WTC11 (cell line): Measurements from ENCODE around the gene RANBP9. TPM values are rescaled to one million over a fixed set of nuclear protein-coding genes. Genes with fewer than 3 reads are reported as not detected.

Experiments used
- ATAC-seq: fragments of 200-7000 bp; cut with Tn5 transposase; 2 replicates; pipeline ENCODE4 v1.10.0; 2021; ENCODE audit warnings: mild to moderate bottlenecking, moderate library complexity
- CTCF ChIA-PET: fragments of 300-600 bp; sonication (Branson Sonifier 250); formaldehyde crosslinking; loops from one replicate; lab custom pipeline; 2021; ENCODE audit warnings: antibody characterized with exemption; lab: Charles Lee
- POLR2A ChIA-PET: fragments of 350-600 bp; sonication (Branson Sonifier 250); formaldehyde crosslinking; loops from one replicate; lab custom pipeline; 2021; ENCODE audit warnings: antibody characterized with exemption; lab: Charles Lee
- DNase-seq: peaks from one replicate; pipeline ENCODE4 v3.0.0; 2021; ENCODE audit warnings: low spot score
- H3K27ac Mint-ChIP-seq: 2 replicates; pipeline ENCODE4 v1.8.0; 2021; ENCODE audit warnings: mixed read lengths
- H3K27me3 Mint-ChIP-seq: 2 replicates; pipeline ENCODE4 v1.8.0; 2021; ENCODE audit warnings: low read depth, mild to moderate bottlenecking, moderate library complexity, mixed read lengths
- H3K36me3 Mint-ChIP-seq: 2 replicates; pipeline ENCODE4 v1.8.0; 2021; ENCODE audit warnings: mixed read lengths
- H3K4me1 Mint-ChIP-seq: 2 replicates; pipeline ENCODE4 v1.8.0; 2022; ENCODE audit warnings: mixed read lengths
- H3K4me3 Mint-ChIP-seq: 2 replicates; pipeline ENCODE4 v1.8.0; 2021; ENCODE audit warnings: mild to moderate bottlenecking, moderate library complexity, mixed read lengths
- H3K9me3 Mint-ChIP-seq: 2 replicates; pipeline ENCODE4 v1.8.0; 2021; ENCODE audit warnings: mixed read lengths
- CREM ChIP-seq: sonication (generic); formaldehyde crosslinking; IDR thresholded peaks from 2 replicates; pipeline ENCODE4 v1.8.1; 2022; ENCODE audit warnings: mild to moderate bottlenecking, missing genetic modification reagents, moderate library complexity
- ESRRA ChIP-seq: sonication (generic); formaldehyde crosslinking; IDR thresholded peaks from 2 replicates; pipeline ENCODE4 v1.8.1; 2022; ENCODE audit warnings: mild to moderate bottlenecking, missing genetic modification reagents, borderline replicate concordance
- FOXJ3 ChIP-seq: sonication (generic); formaldehyde crosslinking; IDR thresholded peaks from 2 replicates; pipeline ENCODE4 v1.9.0; 2021; ENCODE audit warnings: missing genetic modification reagents, mild to moderate bottlenecking, borderline replicate concordance
- KAT7 ChIP-seq: sonication (generic); formaldehyde crosslinking; IDR thresholded peaks from 2 replicates; pipeline ENCODE4 v1.8.1; 2023; ENCODE audit warnings: missing genetic modification reagents, mild to moderate bottlenecking, borderline replicate concordance
- MXD4 ChIP-seq: fragments of 250-450 bp; sonication (Bioruptor Pico); IDR thresholded peaks from 2 replicates; pipeline ENCODE4 v1.8.0; 2021; ENCODE audit warnings: mild to moderate bottlenecking, moderate library complexity, borderline replicate concordance
- NFE2L1 ChIP-seq: sonication (generic); formaldehyde crosslinking; IDR thresholded peaks from 2 replicates; pipeline ENCODE4 v1.8.1; 2023; ENCODE audit warnings: missing genetic modification reagents
- RELA ChIP-seq: sonication (generic); formaldehyde crosslinking; IDR thresholded peaks from 2 replicates; pipeline ENCODE4 v1.8.1; 2022; ENCODE audit warnings: missing genetic modification reagents, mild to moderate bottlenecking, borderline replicate concordance
- SMAD3 ChIP-seq: sonication (generic); formaldehyde crosslinking; IDR thresholded peaks from 2 replicates; pipeline ENCODE4 v1.8.0; 2022; ENCODE audit warnings: missing genetic modification reagents, mild to moderate bottlenecking, borderline replicate concordance
- ZNF263 ChIP-seq: sonication (generic); formaldehyde crosslinking; IDR thresholded peaks from 2 replicates; pipeline ENCODE4 v1.8.1; 2022; ENCODE audit warnings: low read depth, mild to moderate bottlenecking, moderate library complexity, missing genetic modification reagents
- ZNF671 ChIP-seq: fragments of 250-450 bp; sonication (Bioruptor Pico); IDR thresholded peaks from 2 replicates; pipeline ENCODE4 v1.8.0; 2021; ENCODE audit warnings: mild to moderate bottlenecking
- total RNA-seq: library from RNA; stranded (reverse); gene quantifications from 3 replicates; pipeline ENCODE4 v1.2.3, GENCODE V29; 2021
- TF ChIP-seq, protein P1 (sequence below): sonication (generic); formaldehyde crosslinking; IDR thresholded peaks from 2 replicates; pipeline ENCODE4 v1.8.0; 2022; ENCODE audit warnings: missing genetic modification reagents
- TF ChIP-seq, protein P2 (sequence below): sonication (generic); formaldehyde crosslinking; IDR thresholded peaks from 2 replicates; pipeline ENCODE4 v1.8.1; 2023; ENCODE audit warnings: mild to moderate bottlenecking, missing genetic modification reagents, moderate library complexity
- TF ChIP-seq, protein P3 (sequence below): sonication (generic); formaldehyde crosslinking; IDR thresholded peaks from 2 replicates; pipeline ENCODE4 v1.8.0; 2023; ENCODE audit warnings: missing genetic modification reagents
- TF ChIP-seq, protein P4 (sequence below): fragments of 250-450 bp; sonication (Bioruptor Pico); IDR thresholded peaks from 2 replicates; pipeline ENCODE4 v2.1.2; 2022; ENCODE audit warnings: mild to moderate bottlenecking, moderate library complexity
- TF ChIP-seq, protein P5 (sequence below): sonication (generic); formaldehyde crosslinking; IDR thresholded peaks from 2 replicates; pipeline ENCODE4 v1.8.0; 2022; ENCODE audit warnings: mild to moderate bottlenecking, missing genetic modification reagents
- TF ChIP-seq, protein P6 (sequence below): sonication (generic); formaldehyde crosslinking; IDR thresholded peaks from 2 replicates; pipeline ENCODE4 v1.8.1; 2023; ENCODE audit warnings: mild to moderate bottlenecking, moderate library complexity, missing genetic modification reagents
- TF ChIP-seq, protein P7 (sequence below): sonication (generic); formaldehyde crosslinking; IDR thresholded peaks from 2 replicates; pipeline ENCODE4 v1.8.1; 2022; ENCODE audit warnings: missing genetic modification reagents, borderline replicate concordance

Gene RANBP9
- total RNA-seq, 1 experiment from 2014 or later, result 33.4 TPM

DNA sequence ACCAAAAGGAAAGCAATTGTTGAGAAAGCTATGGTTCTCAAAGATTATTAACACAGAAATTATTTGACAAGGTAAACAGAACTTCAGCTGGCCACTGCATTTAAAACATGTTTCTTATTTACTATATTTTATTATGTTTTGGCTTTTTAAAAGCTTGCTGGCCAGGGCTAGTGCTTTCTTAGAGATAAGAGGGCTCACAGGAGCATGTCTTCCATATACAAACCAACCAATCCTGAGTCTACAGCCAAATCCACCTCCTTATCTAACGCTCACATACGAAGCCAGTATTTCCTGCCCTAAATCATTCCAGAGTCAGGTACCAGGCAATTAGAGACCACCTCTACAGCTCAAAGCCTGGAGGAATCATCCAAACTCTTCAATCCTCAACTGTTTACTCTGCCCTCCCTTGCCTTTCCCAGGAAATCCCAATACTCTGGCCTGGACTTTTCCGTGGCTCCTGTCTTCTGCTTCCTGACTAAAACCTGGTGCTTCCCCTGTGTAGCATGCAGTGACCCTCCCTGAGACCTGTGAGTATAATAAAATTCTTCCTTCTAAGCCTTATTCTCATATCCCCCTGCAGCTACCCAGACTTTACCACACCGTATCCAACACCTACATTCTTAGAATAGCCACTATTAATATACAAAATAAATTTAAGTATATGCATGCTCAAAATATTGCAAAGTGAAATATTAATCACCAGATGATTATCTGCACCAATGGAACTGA, 33.2 kb downstream of the RANBP9 start:
- Mint-ChIP-seq H3K27me3 (no peaks in the 10 kb centered on the region), H3K27ac (peak overlapping the region; percentile 87; the same call in 1 of the 2 replicates), H3K9me3 (peaks cover 8% of the 10 kb centered on the region), H3K36me3 (peaks cover 13% of the 10 kb centered on the region), H3K4me3 (no peak overlapping the region), H3K4me1 (peaks cover 16% of the 10 kb centered on the region)
- ChIA-PET CTCF (interaction anchor here (1.7 kb wide), 1 partner anchor 54 kb away, joined by 6 read pairs; no protein-coding TSS in a partner anchor), POLR2A (no interaction called here)
- TF ChIP-seq, protein P1, sequence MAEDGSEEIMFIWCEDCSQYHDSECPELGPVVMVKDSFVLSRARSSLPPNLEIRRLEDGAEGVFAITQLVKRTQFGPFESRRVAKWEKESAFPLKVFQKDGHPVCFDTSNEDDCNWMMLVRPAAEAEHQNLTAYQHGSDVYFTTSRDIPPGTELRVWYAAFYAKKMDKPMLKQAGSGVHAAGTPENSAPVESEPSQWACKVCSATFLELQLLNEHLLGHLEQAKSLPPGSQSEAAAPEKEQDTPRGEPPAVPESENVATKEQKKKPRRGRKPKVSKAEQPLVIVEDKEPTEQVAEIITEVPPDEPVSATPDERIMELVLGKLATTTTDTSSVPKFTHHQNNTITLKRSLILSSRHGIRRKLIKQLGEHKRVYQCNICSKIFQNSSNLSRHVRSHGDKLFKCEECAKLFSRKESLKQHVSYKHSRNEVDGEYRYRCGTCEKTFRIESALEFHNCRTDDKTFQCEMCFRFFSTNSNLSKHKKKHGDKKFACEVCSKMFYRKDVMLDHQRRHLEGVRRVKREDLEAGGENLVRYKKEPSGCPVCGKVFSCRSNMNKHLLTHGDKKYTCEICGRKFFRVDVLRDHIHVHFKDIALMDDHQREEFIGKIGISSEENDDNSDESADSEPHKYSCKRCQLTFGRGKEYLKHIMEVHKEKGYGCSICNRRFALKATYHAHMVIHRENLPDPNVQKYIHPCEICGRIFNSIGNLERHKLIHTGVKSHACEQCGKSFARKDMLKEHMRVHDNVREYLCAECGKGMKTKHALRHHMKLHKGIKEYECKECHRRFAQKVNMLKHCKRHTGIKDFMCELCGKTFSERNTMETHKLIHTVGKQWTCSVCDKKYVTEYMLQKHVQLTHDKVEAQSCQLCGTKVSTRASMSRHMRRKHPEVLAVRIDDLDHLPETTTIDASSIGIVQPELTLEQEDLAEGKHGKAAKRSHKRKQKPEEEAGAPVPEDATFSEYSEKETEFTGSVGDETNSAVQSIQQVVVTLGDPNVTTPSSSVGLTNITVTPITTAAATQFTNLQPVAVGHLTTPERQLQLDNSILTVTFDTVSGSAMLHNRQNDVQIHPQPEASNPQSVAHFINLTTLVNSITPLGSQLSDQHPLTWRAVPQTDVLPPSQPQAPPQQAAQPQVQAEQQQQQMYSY (CRISPR knock-in tag), result peak; percentile 92
- no peak for TF ChIP-seq ZNF263 (CRISPR knock-in tag)
- DNase-seq (no peak), ATAC-seq (peak; percentile 69; the same call in 1 of the 2 replicates)

DNA sequence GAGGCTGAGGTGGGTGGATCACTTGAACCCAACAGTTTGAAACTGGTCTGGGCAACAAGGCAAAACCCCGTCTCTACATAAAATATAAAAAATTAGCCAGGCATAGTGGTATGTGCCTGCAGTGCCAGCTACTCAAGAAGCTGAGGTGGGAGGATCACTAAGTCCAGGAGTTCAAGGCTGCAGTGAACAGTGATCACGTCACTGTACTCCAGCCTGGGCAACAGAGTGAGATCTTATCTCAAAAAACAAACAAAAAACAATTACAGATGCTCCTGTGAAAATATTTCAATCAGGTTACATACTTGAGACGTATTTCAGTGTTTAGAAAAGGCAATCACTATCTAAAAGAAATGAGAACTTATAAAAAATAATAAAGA, 33.8 kb downstream of the RANBP9 start:
- no peak overlapping the region for H3K27ac Mint-ChIP-seq
- peaks cover 13% of the 10 kb centered on the region for H3K36me3 Mint-ChIP-seq
- TF ChIP-seq RELA (CRISPR knock-in tag), result no peak
- TF ChIP-seq, protein P2, sequence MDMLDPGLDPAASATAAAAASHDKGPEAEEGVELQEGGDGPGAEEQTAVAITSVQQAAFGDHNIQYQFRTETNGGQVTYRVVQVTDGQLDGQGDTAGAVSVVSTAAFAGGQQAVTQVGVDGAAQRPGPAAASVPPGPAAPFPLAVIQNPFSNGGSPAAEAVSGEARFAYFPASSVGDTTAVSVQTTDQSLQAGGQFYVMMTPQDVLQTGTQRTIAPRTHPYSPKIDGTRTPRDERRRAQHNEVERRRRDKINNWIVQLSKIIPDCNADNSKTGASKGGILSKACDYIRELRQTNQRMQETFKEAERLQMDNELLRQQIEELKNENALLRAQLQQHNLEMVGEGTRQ (CRISPR knock-in tag), result no peak
- TF ChIP-seq ESRRA (CRISPR knock-in tag), result no peak
- no peak for TF ChIP-seq MXD4 (CRISPR knock-in tag)
- TF ChIP-seq SMAD3, result no peak
- TF ChIP-seq, protein P3, sequence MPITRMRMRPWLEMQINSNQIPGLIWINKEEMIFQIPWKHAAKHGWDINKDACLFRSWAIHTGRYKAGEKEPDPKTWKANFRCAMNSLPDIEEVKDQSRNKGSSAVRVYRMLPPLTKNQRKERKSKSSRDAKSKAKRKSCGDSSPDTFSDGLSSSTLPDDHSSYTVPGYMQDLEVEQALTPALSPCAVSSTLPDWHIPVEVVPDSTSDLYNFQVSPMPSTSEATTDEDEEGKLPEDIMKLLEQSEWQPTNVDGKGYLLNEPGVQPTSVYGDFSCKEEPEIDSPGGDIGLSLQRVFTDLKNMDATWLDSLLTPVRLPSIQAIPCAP (CRISPR knock-in tag), result no peak
- no peak for TF ChIP-seq NFE2L1
- no peak overlapping the region for H3K4me3 Mint-ChIP-seq
- POLR2A ChIA-PET, result no interaction called here
- H3K27me3 Mint-ChIP-seq, result no peaks in the 10 kb centered on the region
- no peak for DNase-seq
- peaks cover 8% of the 10 kb centered on the region for H3K9me3 Mint-ChIP-seq
- H3K4me1 Mint-ChIP-seq, result peaks cover 18% of the 10 kb centered on the region
- ATAC-seq, result no peak
- CTCF ChIA-PET, result interaction anchor here (1.7 kb wide), 1 partner anchor 53 kb away, joined by 6 read pairs; no protein-coding TSS in a partner anchor

DNA sequence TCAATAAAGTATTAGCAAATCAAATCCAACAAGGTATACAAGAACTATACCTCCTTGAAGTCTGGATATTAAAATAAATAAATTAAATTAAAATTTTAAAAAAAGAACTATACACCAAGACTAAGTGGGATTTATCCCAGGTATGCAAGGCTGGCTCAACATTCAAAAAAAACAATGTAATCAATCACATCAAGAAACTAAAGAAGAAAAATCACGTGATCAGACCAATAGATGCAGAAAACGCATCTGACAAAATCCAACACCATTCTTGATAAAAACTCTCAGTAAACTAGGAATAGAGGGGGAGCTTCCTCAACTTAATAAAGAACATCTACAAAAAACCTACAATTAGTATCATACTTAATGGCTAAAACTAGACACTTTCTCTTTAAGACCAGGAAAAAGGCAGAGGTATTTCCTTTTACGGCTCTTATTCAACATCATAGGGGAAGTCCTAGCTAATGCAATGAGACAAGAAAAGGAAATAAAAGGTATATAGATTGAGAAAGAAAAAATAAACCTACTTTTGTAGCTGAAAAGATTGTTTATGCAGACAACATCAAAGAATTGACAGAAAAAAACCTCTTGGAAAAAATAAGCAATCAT, 35.0 kb downstream of the RANBP9 start:
- ATAC-seq, result no peak
- no peak overlapping the region for H3K27ac Mint-ChIP-seq
- CTCF ChIA-PET, result no interaction called here
- TF ChIP-seq, protein P4, sequence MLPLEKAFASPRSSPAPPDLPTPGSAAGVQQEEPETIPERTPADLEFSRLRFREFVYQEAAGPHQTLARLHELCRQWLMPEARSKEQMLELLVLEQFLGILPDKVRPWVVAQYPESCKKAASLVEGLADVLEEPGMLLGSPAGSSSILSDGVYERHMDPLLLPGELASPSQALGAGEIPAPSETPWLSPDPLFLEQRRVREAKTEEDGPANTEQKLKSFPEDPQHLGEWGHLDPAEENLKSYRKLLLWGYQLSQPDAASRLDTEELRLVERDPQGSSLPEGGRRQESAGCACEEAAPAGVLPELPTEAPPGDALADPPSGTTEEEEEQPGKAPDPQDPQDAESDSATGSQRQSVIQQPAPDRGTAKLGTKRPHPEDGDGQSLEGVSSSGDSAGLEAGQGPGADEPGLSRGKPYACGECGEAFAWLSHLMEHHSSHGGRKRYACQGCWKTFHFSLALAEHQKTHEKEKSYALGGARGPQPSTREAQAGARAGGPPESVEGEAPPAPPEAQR (CRISPR knock-in tag), result no peak
- TF ChIP-seq, protein P5, sequence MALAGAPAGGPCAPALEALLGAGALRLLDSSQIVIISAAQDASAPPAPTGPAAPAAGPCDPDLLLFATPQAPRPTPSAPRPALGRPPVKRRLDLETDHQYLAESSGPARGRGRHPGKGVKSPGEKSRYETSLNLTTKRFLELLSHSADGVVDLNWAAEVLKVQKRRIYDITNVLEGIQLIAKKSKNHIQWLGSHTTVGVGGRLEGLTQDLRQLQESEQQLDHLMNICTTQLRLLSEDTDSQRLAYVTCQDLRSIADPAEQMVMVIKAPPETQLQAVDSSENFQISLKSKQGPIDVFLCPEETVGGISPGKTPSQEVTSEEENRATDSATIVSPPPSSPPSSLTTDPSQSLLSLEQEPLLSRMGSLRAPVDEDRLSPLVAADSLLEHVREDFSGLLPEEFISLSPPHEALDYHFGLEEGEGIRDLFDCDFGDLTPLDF (CRISPR knock-in tag), result no peak
- TF ChIP-seq CREM (CRISPR knock-in tag) (no peak), KAT7 (CRISPR knock-in tag) (no peak), ZNF671 (CRISPR knock-in tag) (no peak), FOXJ3 (no peak)
- TF ChIP-seq, protein P6, sequence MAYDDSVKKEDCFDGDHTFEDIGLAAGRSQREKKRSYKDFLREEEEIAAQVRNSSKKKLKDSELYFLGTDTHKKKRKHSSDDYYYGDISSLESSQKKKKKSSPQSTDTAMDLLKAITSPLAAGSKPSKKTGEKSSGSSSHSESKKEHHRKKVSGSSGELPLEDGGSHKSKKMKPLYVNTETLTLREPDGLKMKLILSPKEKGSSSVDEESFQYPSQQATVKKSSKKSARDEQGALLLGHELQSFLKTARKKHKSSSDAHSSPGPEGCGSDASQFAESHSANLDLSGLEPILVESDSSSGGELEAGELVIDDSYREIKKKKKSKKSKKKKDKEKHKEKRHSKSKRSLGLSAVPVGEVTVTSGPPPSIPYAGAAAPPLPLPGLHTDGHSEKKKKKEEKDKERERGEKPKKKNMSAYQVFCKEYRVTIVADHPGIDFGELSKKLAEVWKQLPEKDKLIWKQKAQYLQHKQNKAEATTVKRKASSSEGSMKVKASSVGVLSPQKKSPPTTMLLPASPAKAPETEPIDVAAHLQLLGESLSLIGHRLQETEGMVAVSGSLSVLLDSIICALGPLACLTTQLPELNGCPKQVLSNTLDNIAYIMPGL (CRISPR knock-in tag), result no peak
- TF ChIP-seq, protein P7, sequence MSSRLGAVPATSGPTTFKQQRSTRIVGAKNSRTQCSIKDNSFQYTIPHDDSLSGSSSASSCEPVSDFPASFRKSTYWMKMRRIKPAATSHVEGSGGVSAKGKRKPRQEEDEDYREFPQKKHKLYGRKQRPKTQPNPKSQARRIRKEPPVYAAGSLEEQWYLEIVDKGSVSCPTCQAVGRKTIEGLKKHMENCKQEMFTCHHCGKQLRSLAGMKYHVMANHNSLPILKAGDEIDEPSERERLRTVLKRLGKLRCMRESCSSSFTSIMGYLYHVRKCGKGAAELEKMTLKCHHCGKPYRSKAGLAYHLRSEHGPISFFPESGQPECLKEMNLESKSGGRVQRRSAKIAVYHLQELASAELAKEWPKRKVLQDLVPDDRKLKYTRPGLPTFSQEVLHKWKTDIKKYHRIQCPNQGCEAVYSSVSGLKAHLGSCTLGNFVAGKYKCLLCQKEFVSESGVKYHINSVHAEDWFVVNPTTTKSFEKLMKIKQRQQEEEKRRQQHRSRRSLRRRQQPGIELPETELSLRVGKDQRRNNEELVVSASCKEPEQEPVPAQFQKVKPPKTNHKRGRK, result no peak

More for the DNA sequence above, 35.0 kb downstream of the RANBP9 start:
- POLR2A ChIA-PET, result no interaction called here
- peaks cover 8% of the 10 kb centered on the region for H3K9me3 Mint-ChIP-seq
- peaks cover 13% of the 10 kb centered on the region for H3K36me3 Mint-ChIP-seq
- no peaks in the 10 kb centered on the region for H3K27me3 Mint-ChIP-seq
- peaks cover 29% of the 10 kb centered on the region for H3K4me1 Mint-ChIP-seq
- no peak overlapping the region for H3K4me3 Mint-ChIP-seq
- no peak for DNase-seq
